H1 (cell line): Measurements from ENCODE around the gene SUPT4H1.

Experiments
- CHD2 ChIP-seq: IDR thresholded peaks from 2 replicates; pipeline ENCODE4 v1.6.1; 2012; ENCODE audit warnings: low read length, improper control_type of control experiment
- RFX5 ChIP-seq: IDR thresholded peaks from 2 replicates; pipeline ENCODE4 v1.6.1; 2011; ENCODE audit warnings: low read depth, low read length, improper control_type of control experiment, borderline replicate concordance
- TF ChIP-seq, protein P1 (sequence below), 3 experiments: IDR thresholded peaks; 1 replicate in 2 of 3; 2 replicates in 1 of 3; pipeline versions ENCODE4 v1.5.1 to v1.6.1; 2011; ENCODE audit warnings: low read length in 3 of 3, mild to moderate bottlenecking in 3 of 3, inconsistent platforms in 2 of 3, low read depth in 1 of 3, moderate library complexity in 1 of 3; ENCODE audit not compliant: insufficient read depth in 1 of 3; ENCODE audit errors: control extremely low read depth in 1 of 3

DNA sequence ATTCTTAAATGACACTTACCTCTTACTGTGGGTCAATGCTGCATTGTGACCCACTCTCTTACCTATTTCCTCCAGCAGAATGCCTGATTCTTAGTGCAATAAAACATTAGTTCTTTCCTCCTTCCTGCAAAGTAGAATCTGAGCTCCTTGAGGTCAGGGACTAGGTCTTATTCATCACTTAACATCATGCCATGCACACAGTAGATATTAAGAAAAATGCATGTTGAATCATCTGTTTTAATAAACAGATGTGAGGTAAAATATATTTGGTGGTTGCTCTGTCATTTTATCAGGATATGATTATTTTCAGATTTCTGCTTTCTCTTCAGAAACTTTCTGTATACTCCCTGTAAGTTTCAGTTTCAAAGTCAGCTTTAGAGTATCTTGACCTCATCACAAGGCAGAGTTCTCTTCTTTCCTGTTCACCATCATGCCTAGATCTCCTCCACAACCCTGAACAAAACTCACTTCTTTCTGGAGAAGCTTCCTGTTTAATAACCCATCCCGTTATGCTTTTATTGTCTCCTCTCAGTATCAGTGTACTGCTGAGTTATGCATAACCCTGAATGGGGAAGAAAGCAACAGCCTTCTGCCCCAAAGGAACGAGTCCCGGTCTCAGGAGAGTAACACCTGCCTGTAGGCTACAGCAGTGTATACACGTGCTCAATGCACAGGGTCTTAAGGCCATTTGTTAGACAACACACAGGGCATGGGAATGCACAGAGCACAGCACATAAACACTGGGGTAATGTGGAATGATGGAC lies 30.3 kb upstream of the SUPT4H1 start:
- TF ChIP-seq RFX5 = no peak
- TF ChIP-seq, protein P1, sequence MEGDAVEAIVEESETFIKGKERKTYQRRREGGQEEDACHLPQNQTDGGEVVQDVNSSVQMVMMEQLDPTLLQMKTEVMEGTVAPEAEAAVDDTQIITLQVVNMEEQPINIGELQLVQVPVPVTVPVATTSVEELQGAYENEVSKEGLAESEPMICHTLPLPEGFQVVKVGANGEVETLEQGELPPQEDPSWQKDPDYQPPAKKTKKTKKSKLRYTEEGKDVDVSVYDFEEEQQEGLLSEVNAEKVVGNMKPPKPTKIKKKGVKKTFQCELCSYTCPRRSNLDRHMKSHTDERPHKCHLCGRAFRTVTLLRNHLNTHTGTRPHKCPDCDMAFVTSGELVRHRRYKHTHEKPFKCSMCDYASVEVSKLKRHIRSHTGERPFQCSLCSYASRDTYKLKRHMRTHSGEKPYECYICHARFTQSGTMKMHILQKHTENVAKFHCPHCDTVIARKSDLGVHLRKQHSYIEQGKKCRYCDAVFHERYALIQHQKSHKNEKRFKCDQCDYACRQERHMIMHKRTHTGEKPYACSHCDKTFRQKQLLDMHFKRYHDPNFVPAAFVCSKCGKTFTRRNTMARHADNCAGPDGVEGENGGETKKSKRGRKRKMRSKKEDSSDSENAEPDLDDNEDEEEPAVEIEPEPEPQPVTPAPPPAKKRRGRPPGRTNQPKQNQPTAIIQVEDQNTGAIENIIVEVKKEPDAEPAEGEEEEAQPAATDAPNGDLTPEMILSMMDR (IDR thresholded peaks at IDR 0.05; ENCODE audit: control extremely low read depth in 1 of 3, insufficient read depth in 1 of 3, low read depth in 1 of 3, low read length in 3 of 3) = no peak
- TF ChIP-seq CHD2 = no peak
